NCI-H187 (cell line): ENCODE results near the gene COL1A2.

Experiments
- DNase-seq, 2 experiments: peaks; one replicate each; lab custom pipeline; 2025; lab: John Stamatoyannopoulos, UW

Gene COL1A2

DNA sequence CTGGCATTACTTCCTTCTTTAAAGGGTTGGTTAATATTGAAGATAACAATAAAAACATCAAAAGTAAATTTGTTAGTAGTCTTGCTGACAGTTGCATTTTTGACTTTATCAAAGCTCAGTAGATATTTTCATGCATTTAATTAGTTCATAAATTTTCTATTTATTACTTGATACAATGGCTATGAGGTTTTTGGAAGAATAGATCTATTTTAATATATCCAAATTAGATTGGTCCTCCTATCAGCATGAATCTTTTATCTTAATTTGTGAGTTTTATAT, 16.4 kb downstream of the COL1A2 start:
- no peak for DNase-seq

DNA sequence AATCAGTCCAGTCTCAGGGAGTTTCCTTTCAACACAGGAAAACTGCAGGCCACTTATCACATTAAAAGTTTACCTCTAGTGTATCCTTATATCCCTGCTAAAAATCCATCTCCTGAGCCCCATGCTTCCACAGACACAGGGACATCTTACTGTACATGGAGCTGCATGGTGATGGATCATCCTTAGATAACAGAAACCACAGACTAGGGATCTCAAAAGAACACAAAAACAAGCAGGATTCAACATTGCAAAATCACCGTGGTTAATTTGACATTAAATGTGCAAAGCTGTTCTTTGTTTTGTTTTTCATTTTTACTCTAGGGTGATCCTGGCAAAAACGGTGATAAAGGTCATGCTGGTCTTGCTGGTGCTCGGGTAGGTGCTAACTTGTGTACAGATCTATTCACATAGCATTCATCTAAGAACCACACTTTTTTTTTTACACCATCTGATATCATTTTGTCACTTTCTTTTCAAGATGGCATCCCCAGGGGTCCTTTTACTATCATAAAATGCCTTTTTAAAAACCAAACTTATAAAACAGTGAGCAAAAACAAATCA, 18.1 kb downstream of the COL1A2 start:
- no peak for DNase-seq

DNA sequence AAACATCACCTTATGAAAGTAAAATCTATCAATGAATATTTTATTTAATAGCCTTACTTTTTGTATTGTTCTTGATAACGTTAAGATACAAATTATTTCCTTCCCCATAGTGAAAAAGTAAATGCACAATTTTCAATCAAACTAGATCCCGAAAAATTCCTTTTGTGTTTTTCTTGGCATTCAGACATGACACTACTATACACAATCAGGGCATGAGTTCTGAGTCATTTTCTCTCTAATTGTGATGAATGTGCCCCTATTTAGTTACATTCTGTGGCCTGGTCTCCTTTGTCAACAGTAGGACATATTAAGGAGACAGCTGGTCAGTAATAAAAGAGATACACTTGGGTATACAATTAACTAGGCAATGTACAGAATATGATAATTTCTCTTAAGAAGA, 19.8 kb downstream of the COL1A2 start:
- DNase-seq, result no peak

DNA sequence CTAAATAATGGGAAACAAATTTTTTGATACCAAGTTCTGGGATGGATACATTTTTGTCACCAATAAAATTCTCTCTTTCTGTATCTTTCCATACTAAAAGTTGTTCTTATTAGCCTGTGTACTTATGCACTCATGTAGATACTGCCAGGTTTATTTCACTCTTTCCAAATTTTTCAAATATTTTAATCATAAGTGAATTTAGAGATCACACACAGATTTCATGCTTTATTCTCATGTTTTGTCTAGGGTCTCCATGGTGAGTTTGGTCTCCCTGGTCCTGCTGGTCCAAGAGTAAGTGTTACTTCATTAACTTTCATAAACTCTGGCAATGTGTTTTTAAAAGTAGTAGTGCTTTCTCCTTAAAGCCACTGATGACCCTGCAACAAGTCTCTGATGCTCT, 20.3 kb downstream of the COL1A2 start:
- DNase-seq, result no peak

DNA sequence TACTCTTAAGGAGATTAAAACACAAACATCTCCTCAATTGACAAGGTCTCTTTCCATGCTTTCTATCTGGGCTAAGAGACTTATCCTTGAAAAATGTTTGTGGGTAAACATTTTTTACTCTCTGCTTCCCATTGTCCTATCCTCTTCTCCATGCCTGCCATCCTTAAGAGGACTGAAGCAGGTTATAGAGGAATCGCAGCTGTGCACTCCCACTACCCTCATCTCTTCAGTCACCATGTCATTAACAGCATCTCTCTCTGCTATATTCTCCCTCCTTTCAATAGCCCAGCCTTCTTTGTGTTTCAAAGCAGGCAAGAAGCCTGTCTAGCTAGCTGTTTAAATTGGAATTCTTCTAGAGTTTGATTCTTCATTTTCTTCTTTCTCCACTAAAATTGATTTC, 22.6 kb downstream of the COL1A2 start:
- peak; percentile 41 to 57 for DNase-seq

DNA sequence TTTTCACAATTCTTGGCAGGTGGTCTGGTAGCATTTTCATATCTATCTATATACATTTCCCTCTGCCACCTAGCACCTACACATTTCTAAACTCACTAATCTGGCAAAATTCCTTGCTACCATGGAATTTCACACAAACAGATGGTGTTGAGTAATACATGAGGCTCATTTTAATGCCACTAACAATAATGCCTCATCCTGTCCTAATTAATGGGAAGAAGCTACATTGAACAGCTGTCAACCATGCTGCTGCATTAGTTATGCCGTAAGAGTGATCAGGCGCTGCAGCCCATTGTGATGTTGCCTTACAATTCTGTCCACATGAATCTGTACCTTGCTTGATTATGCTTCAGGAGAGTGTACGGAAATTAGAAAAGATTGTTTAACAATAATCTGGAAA, 23.2 kb downstream of the COL1A2 start:
- DNase-seq, result no peak

DNA sequence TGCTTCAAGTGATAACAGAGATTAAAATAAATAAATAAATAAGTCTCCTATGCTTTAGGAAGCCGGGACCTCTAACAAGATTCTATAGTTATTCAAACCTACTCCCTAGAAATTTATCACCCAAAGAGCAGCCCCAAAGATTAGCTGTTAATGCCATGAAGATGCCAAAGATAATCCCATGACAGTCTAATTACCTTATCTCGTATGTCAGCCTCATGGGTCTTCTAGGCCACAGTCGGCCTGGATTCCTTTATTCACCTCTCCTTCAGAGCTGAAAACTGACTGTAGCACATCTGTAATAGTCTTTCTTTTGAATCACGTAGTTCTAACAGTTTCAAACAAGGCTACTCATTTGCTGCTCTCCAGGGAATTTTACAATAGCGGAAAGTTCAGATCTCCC, 24.2 kb downstream of the COL1A2 start:
- no peak for DNase-seq

DNA sequence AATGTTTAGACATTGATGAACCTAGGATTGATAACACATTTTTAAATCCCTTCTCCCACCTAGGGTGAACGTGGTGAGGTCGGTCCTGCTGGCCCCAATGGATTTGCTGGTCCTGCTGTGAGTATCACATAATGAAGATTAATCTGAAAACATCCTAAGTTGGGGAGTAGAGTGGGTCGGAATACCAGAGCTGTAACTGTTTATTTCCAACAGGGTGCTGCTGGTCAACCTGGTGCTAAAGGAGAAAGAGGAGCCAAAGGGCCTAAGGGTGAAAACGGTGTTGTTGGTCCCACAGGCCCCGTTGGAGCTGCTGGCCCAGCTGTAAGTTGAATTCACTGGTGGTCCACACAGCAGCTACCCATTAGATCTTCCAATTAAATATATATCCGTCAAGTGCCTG, 25.6 kb downstream of the COL1A2 start:
- no peak for DNase-seq

DNA sequence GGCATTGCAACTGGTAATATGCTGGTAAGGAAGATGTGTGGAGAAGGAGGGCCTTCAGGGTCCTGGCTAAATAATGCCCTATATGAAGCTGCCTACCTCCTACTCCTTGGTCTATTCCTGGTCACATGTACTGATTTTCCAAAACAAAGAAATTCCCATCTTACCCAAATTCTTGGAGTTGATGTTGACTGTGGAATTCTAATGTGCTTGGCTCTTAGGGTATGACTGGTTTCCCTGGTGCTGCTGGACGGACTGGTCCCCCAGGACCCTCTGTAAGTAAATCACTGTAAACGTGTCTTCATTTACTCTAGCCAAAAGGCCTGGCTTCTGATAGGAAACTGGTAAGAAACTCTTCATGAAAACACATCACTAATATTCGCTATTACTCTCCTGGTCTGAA, 27.0 kb downstream of the COL1A2 start:
- DNase-seq, result no peak

DNA sequence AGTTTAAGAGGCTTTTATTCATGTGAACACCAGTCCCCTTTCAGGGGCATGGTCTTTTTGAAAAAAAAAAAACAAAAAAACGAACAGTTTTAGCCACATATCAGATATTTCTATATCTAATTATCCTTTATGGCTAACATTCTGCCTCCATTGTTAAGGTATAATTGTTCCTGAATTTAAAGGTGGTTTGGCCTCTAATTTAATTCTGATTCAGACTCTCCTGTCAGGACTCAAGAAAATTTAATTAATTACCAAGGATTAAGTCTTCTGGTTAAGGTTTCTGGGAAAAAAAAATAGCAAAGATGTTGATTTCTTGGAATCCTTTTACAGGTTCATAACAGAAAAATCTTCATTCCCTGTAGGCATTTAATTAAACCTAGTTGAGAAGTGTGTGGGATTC, 27.4 kb downstream of the COL1A2 start:
- no peak for DNase-seq

DNA sequence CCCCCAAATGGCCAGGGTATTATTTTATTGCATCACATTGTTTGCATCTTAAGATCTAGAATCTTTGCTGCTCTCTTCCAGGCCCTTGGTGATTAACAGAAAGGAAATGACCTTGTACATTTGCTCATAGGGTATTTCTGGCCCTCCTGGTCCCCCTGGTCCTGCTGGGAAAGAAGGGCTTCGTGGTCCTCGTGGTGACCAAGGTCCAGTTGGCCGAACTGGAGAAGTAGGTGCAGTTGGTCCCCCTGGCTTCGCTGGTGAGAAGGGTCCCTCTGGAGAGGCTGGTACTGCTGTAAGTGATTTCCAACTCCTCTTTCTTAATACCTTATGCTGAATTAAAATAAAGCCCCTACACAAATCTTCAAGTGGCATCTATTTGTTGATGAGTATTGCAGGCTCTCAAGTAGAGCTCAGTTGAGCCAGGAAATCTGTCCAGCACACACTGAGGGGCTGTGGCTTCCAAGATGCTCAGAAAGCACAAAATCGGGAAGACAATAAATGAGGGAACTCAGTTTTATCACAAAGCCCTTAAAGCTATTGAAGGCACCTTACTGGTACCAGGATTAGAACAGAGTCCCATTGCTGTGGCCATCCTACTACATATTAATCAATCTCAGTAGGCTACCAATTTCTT, 28.2 kb downstream of the COL1A2 start:
- DNase-seq, result no peak

DNA sequence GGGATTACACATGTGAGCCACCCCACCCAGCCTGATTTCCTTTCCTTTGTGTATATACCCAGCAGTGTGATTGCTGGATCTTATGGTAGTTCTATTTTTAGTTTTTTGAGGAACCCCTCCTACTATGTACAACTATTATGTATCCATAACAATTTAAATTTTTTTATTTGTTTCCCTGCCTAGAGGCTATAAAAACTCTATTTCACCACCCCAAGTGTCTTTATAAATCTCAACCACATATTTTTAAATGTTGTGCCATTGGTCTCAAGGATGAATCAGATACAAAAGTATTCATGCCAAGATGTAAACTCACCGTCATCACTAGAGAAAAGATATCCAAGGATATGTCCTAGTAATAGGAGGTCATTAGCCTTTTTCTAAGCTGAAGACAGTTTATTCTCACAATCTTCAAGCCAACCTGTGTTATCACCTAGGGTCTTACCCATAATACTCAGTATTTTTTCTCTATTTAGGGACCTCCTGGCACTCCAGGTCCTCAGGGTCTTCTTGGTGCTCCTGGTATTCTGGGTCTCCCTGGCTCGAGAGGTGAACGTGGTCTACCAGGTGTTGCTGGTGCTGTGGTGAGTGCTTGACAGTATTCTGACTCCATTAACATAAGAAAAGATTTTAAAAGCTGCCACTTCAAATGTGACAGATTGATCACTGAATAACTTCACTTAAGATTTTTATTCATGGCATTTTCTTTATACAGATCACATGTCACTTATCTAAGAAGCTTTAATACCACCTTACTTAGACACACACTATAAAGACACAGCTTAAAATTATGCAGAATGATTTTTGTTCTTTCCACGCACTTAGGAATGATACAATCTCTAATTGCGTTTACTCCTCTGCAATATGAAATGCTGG, 29.4 kb downstream of the COL1A2 start:
- no peak for DNase-seq

DNA sequence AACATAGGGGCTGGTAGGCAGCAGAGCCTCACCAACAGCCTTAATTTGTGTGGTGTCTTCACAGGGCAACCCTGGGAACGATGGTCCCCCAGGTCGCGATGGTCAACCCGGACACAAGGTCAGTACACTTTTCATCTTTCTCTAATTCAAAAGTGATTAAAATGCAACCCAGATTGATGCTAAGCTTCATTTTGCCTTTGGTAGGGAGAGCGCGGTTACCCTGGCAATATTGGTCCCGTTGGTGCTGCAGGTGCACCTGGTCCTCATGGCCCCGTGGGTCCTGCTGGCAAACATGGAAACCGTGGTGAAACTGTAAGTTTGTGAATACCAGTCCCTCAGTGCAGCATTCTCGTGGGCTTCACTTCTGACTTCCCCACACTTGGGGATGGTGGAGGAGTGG, 30.9 kb downstream of the COL1A2 start:
- no peak for DNase-seq

DNA sequence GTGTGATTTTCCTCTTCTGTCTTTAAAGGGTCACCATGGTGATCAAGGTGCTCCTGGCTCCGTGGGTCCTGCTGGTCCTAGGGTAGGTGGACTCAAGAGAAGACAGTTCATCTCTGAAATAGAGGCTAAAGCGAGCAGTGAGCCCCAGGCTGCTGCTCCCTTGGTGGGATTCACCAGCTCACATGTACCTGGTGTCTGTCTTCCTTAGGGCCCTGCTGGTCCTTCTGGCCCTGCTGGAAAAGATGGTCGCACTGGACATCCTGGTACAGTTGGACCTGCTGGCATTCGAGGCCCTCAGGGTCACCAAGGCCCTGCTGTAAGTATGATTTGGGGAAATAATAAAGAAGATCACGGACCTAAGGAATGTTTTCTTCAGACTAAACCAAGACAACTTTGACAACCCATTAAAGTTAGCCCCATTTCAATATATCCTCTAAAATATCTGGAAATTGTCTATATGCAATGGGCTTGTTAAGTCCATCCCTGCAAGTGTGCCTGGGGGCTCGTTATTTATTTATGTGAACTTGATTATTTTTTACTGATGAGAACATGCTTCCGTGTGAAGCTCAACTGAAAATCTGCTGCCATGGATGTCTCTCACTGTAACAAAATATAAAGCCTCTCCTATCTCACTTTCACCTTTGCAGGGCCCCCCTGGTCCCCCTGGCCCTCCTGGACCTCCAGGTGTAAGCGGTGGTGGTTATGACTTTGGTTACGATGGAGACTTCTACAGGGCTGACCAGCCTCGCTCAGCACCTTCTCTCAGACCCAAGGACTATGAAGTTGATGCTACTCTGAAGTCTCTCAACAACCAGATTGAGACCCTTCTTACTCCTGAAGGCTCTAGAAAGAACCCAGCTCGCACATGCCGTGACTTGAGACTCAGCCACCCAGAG, 32.5 kb downstream of the COL1A2 start:
- no peak for DNase-seq

DNA sequence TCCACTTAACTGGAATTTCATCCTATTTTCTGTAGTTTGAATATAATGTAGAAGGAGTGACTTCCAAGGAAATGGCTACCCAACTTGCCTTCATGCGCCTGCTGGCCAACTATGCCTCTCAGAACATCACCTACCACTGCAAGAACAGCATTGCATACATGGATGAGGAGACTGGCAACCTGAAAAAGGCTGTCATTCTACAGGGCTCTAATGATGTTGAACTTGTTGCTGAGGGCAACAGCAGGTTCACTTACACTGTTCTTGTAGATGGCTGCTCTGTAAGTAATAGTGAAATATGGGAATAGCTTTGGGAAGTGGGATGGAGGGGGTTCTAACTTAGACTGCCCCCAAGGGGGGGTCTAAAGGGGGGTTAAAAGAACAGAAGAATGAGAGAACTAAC, 34.5 kb downstream of the COL1A2 start:
- no peak for DNase-seq

DNA sequence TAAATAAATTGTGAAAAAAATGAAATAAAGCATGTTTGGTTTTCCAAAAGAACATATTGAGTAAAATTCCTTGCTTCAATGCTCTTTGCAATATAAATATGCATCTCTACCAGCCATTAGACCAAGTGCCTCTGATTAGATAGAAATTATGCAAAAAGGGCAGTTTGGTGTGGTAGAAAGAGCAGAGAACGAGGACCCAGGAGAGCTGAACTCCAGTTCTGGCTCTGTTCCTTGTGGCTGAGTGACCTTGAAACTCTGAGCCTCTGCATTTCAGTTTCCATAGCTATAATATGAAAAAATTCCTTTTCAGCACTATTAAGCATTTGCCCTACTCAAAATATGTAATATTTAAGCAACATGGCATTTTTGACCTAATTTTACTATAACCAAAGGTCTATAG, 36.5 kb downstream of the COL1A2 start:
- DNase-seq, result no peak

DNA sequence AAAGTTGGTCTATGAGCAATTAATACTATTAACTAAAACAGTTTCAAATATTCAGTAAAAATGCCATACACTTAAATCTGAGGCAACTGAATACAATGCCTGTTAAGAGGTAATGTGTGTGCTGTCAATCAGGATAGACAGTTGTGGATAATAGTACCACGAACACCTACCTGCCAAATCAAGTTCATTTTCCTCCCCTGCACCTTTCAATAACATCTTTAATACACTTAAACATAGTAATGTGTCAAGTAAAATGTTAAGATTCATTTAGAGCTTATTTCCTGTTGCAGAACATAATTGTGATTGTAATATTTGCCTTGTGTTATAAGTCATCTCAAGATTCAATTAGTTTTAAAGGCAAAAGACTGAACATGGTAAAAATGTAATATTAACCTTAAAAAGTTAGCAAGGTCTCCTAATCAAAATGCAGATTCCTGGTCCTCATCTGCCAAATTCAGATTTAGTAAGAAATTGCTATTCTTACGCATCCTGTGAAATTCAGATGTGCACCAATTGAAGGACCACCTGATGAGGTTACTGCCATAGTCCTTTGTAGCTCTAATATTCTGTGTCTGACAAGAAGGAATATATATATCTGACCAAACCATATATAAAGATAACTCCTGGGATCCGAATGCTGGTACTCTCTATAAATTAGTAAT, 37.1 kb downstream of the COL1A2 start:
- no peak for DNase-seq

DNA sequence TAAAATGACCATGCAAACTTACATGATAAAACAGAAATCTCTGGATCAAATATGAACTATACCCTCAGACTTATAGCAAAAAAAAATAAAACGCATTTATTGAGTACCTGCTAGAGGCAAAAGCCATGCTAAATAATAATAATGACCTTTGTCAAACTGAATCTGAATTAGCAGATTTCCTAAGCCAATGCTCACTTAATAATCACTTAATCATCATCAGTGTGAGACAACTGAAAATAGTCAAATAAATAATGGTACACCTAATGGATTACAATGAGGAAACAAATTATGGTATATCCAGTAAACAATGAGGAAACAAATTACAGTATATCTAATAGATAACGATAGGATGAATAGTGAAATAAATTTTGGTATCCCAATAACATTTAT, 37.6 kb downstream of the COL1A2 start:
- DNase-seq, result no peak

DNA sequence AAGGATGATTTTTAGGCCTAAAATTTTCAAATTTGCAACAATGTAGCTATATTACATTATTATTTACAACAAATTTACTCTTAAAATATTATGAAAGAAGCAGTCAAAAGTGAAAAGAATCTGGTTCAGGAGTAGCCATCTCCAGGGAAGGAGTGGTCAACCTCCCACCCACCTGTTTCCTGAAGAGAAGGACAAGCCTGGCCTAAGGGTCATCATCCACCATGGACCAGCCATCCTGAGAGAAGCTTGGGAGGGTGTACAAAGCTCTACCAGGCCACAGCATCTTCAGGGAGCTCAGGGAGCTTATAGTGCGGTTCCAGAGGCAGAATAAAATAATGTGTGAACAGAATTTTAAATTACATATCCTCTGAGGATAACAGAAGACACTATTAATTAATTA, 38.1 kb downstream of the COL1A2 start:
- DNase-seq, result no peak

DNA sequence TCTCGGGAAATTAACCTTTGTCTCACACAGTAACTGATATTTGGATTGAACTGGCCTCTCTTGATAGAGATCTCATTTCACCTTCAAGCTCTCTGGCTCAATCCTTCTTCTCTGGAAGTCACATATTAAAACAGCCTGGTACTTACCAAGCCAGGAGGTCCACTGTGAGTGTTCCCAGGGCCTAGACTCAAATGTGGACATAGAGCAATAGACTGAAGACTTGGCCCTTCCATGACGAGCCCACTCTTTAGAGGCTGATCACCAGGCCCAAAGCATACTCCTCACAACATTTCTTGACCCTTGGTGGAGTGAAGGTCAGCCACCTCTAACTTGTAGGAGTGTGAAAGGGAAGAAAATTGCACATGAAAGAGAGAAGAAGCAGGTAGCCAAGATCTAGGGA, 38.5 kb downstream of the COL1A2 start:
- no peak for DNase-seq

DNA sequence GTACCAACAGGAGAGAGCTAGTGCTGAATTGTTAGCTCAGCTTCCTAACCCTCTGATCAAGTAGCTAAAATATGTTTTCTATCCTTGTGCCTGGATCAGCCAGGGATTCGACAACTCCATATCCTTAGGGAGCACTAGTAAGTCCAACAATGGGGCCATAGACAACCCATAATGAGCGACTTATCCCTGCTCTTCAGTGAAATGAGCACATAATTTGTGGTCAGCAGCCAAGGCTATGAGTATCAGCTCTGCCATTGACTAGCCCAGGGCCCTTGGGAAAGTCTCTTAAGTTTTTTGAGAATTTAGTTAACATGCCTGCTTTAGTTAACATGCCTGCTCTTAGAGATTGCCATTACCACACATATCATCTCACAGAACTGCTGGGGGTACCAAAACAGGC, 39.3 kb downstream of the COL1A2 start:
- DNase-seq, result no peak

DNA sequence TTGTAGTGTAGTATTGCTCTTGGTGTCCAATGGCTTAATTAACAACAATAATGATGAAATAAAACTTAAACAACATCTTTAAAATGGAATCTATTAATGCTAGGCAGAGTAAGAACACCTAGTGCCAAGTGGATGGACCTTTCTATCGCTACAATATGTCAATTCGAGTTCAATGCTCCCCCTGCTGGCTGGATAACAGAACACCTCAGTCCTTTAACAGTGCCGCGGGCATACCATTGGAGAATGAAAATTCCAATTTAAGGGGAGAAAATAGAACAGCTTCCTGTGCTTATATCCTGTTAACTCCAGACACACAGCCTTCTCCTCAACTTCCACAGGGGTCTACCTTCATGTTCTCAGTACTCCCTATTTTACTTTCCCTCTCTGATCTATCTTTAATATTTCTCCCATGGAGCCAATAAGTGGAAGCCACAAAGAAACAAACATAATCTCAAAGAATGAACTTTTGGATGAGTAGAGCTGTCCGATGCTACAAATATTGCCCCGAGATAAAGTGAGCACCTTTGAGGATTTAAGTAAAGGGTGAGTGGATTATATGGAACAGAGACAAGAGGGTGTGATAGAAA, 41.4 kb downstream of the COL1A2 start:
- peak; percentile 34 to 69 for DNase-seq
